ENCODE data around the gene KCNE2.

DNA sequence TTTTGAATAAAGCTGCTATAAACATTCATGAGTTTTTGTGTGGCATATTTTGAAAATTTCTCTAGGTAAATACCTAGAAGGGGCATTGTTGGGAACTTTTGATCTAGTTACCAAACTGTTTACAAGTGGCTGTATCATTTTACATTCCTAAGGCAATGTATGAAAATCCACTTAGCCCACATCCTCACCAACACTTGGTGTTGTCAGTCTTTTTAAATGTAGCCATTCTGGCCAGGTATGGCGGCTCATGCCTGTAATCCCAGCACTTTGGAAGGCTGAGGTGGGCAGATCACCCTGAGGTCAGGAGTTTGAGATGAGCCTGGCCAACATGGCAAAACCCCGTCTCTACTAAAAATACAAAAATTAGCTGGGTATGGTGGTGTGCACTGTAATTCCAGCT, 5.9 kb upstream of the KCNE2 start:
- no peak for TF ChIP-seq YY1 (IDR thresholded peaks at IDR 0.05; ENCODE audit: low read depth, low read length)
- TF ChIP-seq GTF2F1 (IDR thresholded peaks at IDR 0.05; ENCODE audit: borderline replicate concordance, low read depth, low read length), result no peak
- TF ChIP-seq, protein P1, sequence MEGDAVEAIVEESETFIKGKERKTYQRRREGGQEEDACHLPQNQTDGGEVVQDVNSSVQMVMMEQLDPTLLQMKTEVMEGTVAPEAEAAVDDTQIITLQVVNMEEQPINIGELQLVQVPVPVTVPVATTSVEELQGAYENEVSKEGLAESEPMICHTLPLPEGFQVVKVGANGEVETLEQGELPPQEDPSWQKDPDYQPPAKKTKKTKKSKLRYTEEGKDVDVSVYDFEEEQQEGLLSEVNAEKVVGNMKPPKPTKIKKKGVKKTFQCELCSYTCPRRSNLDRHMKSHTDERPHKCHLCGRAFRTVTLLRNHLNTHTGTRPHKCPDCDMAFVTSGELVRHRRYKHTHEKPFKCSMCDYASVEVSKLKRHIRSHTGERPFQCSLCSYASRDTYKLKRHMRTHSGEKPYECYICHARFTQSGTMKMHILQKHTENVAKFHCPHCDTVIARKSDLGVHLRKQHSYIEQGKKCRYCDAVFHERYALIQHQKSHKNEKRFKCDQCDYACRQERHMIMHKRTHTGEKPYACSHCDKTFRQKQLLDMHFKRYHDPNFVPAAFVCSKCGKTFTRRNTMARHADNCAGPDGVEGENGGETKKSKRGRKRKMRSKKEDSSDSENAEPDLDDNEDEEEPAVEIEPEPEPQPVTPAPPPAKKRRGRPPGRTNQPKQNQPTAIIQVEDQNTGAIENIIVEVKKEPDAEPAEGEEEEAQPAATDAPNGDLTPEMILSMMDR (IDR thresholded peaks at IDR 0.05; ENCODE audit: control extremely low read depth in 1 of 3, insufficient read depth in 1 of 3, low read depth in 1 of 3, low read length in 3 of 3), result no peak
- TF ChIP-seq GABPA (IDR thresholded peaks at IDR 0.05; ENCODE audit: borderline replicate concordance, insufficient read depth, low read length), result no peak
- TF ChIP-seq EP300 (IDR thresholded peaks at IDR 0.05; ENCODE audit: borderline replicate concordance in 1 of 2, low read depth in 2 of 2, low read length in 2 of 2), result no peak
- TF ChIP-seq RNF2 (IDR thresholded peaks at IDR 0.05; ENCODE audit: borderline replicate concordance, low read depth, low read length, missing control alignments, poor library complexity, severe bottlenecking), result no peak
- no peak for TF ChIP-seq CHD1 (IDR thresholded peaks at IDR 0.05; ENCODE audit: low read depth, low read length)
- TF ChIP-seq RAD21 (IDR thresholded peaks at IDR 0.05 in 1 of 2, conservative IDR thresholded peaks at IDR 0.05 in 1 of 2; ENCODE audit: low read depth in 2 of 2, low read length in 2 of 2), result no peak
- no peak for TF ChIP-seq CHD2 (IDR thresholded peaks at IDR 0.05; ENCODE audit: low read length)
- TF ChIP-seq KDM5A (IDR thresholded peaks at IDR 0.05; ENCODE audit: low read length), result no peak
- no peak for TF ChIP-seq SIN3A (conservative IDR thresholded peaks at IDR 0.05 in 1 of 2, IDR thresholded peaks at IDR 0.05 in 1 of 2; ENCODE audit: low read depth in 1 of 2, low read length in 2 of 2)
- TF ChIP-seq POLR2A (IDR thresholded peaks at IDR 0.05; ENCODE audit: control extremely low read depth in 1 of 2, low read depth in 2 of 2, low read length in 2 of 2), result no peak
- TF ChIP-seq SP1 (IDR thresholded peaks at IDR 0.05; ENCODE audit: low read depth, low read length), result no peak
- no peak for TF ChIP-seq SUZ12 (IDR thresholded peaks at IDR 0.05; ENCODE audit: low read length)

Data from H1 (cell line).